WTC11 (cell line): Measurements from ENCODE around the gene MRTFB. TPM values are rescaled to one million over a fixed set of nuclear protein-coding genes. Genes with fewer than 3 reads are reported as not detected.

ENCODE experiments used
- ATAC-seq: fragments of 200-7000 bp; cut with Tn5 transposase; 2 replicates; pipeline ENCODE4 v1.10.0; 2021; ENCODE audit warnings: mild to moderate bottlenecking, moderate library complexity
- CTCF ChIA-PET: fragments of 300-600 bp; sonication (Branson Sonifier 250); formaldehyde crosslinking; loops from one replicate; lab custom pipeline; 2021; ENCODE audit warnings: antibody characterized with exemption; lab: Charles Lee
- POLR2A ChIA-PET: fragments of 350-600 bp; sonication (Branson Sonifier 250); formaldehyde crosslinking; loops from one replicate; lab custom pipeline; 2021; ENCODE audit warnings: antibody characterized with exemption; lab: Charles Lee
- DNase-seq: peaks from one replicate; pipeline ENCODE4 v3.0.0; 2021; ENCODE audit warnings: low spot score
- H3K27ac Mint-ChIP-seq: 2 replicates; pipeline ENCODE4 v1.8.0; 2021; ENCODE audit warnings: mixed read lengths
- H3K27me3 Mint-ChIP-seq: 2 replicates; pipeline ENCODE4 v1.8.0; 2021; ENCODE audit warnings: low read depth, mild to moderate bottlenecking, moderate library complexity, mixed read lengths
- H3K36me3 Mint-ChIP-seq: 2 replicates; pipeline ENCODE4 v1.8.0; 2021; ENCODE audit warnings: mixed read lengths
- H3K4me1 Mint-ChIP-seq: 2 replicates; pipeline ENCODE4 v1.8.0; 2022; ENCODE audit warnings: mixed read lengths
- H3K4me3 Mint-ChIP-seq: 2 replicates; pipeline ENCODE4 v1.8.0; 2021; ENCODE audit warnings: mild to moderate bottlenecking, moderate library complexity, mixed read lengths
- H3K9me3 Mint-ChIP-seq: 2 replicates; pipeline ENCODE4 v1.8.0; 2021; ENCODE audit warnings: mixed read lengths
- CREM ChIP-seq: sonication (generic); formaldehyde crosslinking; IDR thresholded peaks from 2 replicates; pipeline ENCODE4 v1.8.1; 2022; ENCODE audit warnings: mild to moderate bottlenecking, missing genetic modification reagents, moderate library complexity
- EMX1 ChIP-seq: fragments of 250-450 bp; sonication (Bioruptor Pico); IDR thresholded peaks from 2 replicates; pipeline ENCODE4 v1.8.0; 2021; ENCODE audit warnings: mild to moderate bottlenecking
- ESRRA ChIP-seq: sonication (generic); formaldehyde crosslinking; IDR thresholded peaks from 2 replicates; pipeline ENCODE4 v1.8.1; 2022; ENCODE audit warnings: mild to moderate bottlenecking, missing genetic modification reagents, borderline replicate concordance
- FOXP1 ChIP-seq: sonication (generic); formaldehyde crosslinking; IDR thresholded peaks from 2 replicates; pipeline ENCODE4 v1.8.0; 2022; ENCODE audit warnings: missing genetic modification reagents, mild to moderate bottlenecking, moderate library complexity, borderline replicate concordance
- FOXP4 ChIP-seq: sonication (generic); formaldehyde crosslinking; IDR thresholded peaks from 2 replicates; pipeline ENCODE4 v1.8.0; 2022; ENCODE audit warnings: mild to moderate bottlenecking, missing genetic modification reagents
- JUN ChIP-seq: sonication (generic); formaldehyde crosslinking; IDR thresholded peaks from 2 replicates; pipeline ENCODE4 v1.8.0; 2023; ENCODE audit warnings: mild to moderate bottlenecking, missing genetic modification reagents
- MXD4 ChIP-seq: fragments of 250-450 bp; sonication (Bioruptor Pico); IDR thresholded peaks from 2 replicates; pipeline ENCODE4 v1.8.0; 2021; ENCODE audit warnings: mild to moderate bottlenecking, moderate library complexity, borderline replicate concordance
- NR1H2 ChIP-seq: sonication (generic); formaldehyde crosslinking; IDR thresholded peaks from 2 replicates; pipeline ENCODE4 v1.9.0; 2021; ENCODE audit warnings: mild to moderate bottlenecking, moderate library complexity, missing genetic modification reagents
- OVOL2 ChIP-seq: fragments of 250-450 bp; sonication (Bioruptor Pico); IDR thresholded peaks from 2 replicates; pipeline ENCODE4 v1.9.0; 2021; ENCODE audit warnings: mild to moderate bottlenecking, borderline replicate concordance
- PRDM15 ChIP-seq: sonication (generic); formaldehyde crosslinking; IDR thresholded peaks from 2 replicates; pipeline ENCODE4 v1.8.0; 2022; ENCODE audit warnings: missing genetic modification reagents
- PRRX2 ChIP-seq: fragments of 250-450 bp; sonication (Bioruptor Pico); IDR thresholded peaks from 2 replicates; pipeline ENCODE4 v1.8.0; 2021; ENCODE audit warnings: mild to moderate bottlenecking
- RELA ChIP-seq: sonication (generic); formaldehyde crosslinking; IDR thresholded peaks from 2 replicates; pipeline ENCODE4 v1.8.1; 2022; ENCODE audit warnings: missing genetic modification reagents, mild to moderate bottlenecking, borderline replicate concordance
- RORB ChIP-seq: fragments of 250-450 bp; sonication (Bioruptor Pico); IDR thresholded peaks from 2 replicates; pipeline ENCODE4 v1.9.0; 2021; ENCODE audit warnings: mild to moderate bottlenecking
- SMAD4 ChIP-seq: sonication (generic); formaldehyde crosslinking; IDR thresholded peaks from 2 replicates; pipeline ENCODE4 v1.8.0; 2022; ENCODE audit warnings: mild to moderate bottlenecking, missing genetic modification reagents
- ZNF219 ChIP-seq: sonication (generic); formaldehyde crosslinking; IDR thresholded peaks from 2 replicates; pipeline ENCODE4 v1.8.0; 2023; ENCODE audit warnings: missing genetic modification reagents, mild to moderate bottlenecking, borderline replicate concordance
- ZNF263 ChIP-seq: sonication (generic); formaldehyde crosslinking; IDR thresholded peaks from 2 replicates; pipeline ENCODE4 v1.8.1; 2022; ENCODE audit warnings: low read depth, mild to moderate bottlenecking, moderate library complexity, missing genetic modification reagents
- ZNF512 ChIP-seq: sonication (generic); formaldehyde crosslinking; IDR thresholded peaks from 2 replicates; pipeline ENCODE4 v1.8.1; 2022; ENCODE audit warnings: missing genetic modification reagents, borderline replicate concordance
- total RNA-seq: library from RNA; stranded (reverse); gene quantifications from 3 replicates; pipeline ENCODE4 v1.2.3, GENCODE V29; 2021
- TF ChIP-seq, protein P1 (sequence below): sonication (generic); formaldehyde crosslinking; IDR thresholded peaks from 2 replicates; pipeline ENCODE4 v1.8.1; 2023; ENCODE audit warnings: mild to moderate bottlenecking, missing genetic modification reagents, moderate library complexity
- TF ChIP-seq, protein P2 (sequence below): fragments of 250-450 bp; sonication (Bioruptor Pico); conservative IDR thresholded peaks from 2 replicates; pipeline ENCODE4 v1.9.0; 2021; ENCODE audit warnings: mild to moderate bottlenecking

Gene MRTFB
- total RNA-seq, 1 experiment from 2014 or later, result 30.8 TPM

DNA sequence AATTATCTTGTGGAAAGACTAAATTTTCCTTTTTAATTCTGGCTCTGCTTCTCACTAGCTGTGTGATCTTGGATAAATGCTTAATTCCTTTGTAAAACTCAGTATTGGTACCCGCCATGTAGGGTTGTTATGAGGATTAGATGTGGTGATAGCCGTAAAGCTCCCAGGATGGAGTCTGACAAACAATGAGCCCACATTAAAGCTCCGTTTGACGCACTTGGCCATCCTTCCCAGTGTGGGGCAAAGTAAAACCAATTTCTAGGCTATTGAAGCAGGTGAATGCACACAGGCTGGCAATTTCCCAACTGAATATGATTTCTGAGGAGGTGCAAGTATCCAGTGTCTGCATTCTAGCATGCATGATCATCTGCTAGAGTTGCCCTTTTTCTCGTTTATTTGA is 123.6 kb downstream of the MRTFB start (continued):
- TF ChIP-seq ZNF512 (CRISPR knock-in tag), result no peak
- TF ChIP-seq ZNF263 (CRISPR knock-in tag), result no peak
- no peak for TF ChIP-seq PRRX2 (CRISPR knock-in tag)

GRCh38 chr16:14196011-14196410 is 124.9 kb downstream of the MRTFB start:
- ATAC-seq (no peak), DNase-seq (no peak)
- POLR2A ChIA-PET, result no interaction called here
- CTCF ChIA-PET, result interaction anchor here (1.1 kb wide), 1 partner anchor 9 kb away, joined by 4 read pairs; no protein-coding TSS in a partner anchor
- 0 out of 2 replicates have a peak, but pooled peaks cover 3% of the 10 kb centered on the region for H3K4me1 Mint-ChIP-seq
- no peaks in the 10 kb centered on the region for H3K9me3 Mint-ChIP-seq
- no peaks in the 10 kb centered on the region for H3K27me3 Mint-ChIP-seq
- H3K36me3 Mint-ChIP-seq, result no peaks in the 10 kb centered on the region
- H3K4me3 Mint-ChIP-seq, result no peak overlapping the region
- no peak overlapping the region for H3K27ac Mint-ChIP-seq
- no peak for TF ChIP-seq PRDM15 (CRISPR knock-in tag)
- no peak for TF ChIP-seq OVOL2
- no peak for TF ChIP-seq RELA
- no peak for TF ChIP-seq ZNF219 (CRISPR knock-in tag)
- TF ChIP-seq ESRRA (CRISPR knock-in tag), result no peak
- TF ChIP-seq, protein P1, sequence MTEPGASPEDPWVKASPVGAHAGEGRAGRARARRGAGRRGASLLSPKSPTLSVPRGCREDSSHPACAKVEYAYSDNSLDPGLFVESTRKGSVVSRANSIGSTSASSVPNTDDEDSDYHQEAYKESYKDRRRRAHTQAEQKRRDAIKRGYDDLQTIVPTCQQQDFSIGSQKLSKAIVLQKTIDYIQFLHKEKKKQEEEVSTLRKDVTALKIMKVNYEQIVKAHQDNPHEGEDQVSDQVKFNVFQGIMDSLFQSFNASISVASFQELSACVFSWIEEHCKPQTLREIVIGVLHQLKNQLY (CRISPR knock-in tag), result no peak
- no peak for TF ChIP-seq FOXP1 (CRISPR knock-in tag)
- TF ChIP-seq, protein P2, sequence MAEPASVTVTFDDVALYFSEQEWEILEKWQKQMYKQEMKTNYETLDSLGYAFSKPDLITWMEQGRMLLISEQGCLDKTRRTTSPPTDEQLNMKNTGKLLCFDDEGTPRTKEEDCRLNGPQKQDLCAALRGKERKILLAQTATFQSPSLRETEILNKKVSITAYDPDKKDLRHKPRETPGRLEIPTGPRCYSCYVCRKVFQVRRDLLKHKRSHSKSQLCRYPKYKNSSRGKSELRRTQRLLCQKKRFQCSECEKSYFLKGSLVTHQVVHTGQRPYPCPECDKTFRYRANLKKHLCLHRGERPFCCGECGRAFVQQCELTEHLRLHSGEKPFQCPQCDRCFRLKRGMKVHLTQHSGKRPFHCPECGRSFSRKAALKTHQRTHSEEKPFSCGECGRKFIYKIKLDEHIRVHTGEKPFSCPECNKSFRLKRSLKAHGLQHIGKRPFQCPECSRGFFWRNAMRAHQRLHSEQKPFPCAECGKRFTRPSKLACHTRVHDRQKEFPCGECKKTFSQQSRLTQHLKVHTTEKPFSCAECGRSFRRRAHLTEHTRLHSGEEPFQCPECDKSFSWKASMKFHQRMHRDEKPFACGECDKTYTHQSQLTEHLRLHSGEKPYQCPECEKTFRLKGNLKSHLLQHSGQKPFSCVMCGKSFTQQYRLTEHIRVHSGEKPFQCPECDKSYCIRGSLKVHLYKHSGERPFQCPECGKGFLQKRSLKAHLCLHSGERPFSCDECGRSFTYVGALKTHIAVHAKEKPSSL (CRISPR knock-in tag), result no peak
- no peak for TF ChIP-seq RORB (CRISPR knock-in tag)
- no peak for TF ChIP-seq FOXP4 (CRISPR knock-in tag)
- TF ChIP-seq SMAD4, result no peak
- TF ChIP-seq JUN (CRISPR knock-in tag), result no peak
- TF ChIP-seq CREM (CRISPR knock-in tag), result no peak
- no peak for TF ChIP-seq EMX1
- no peak for TF ChIP-seq NR1H2 (CRISPR knock-in tag)
- no peak for TF ChIP-seq MXD4 (CRISPR knock-in tag)
